Measurements from ENCODE around the gene SULT4A1.
"Not testable (repeated sequence)": the region's sequence is repeated elsewhere in the genome, so short reads cannot be mapped to it uniquely, and the experiment has no call there.

Gene SULT4A1

GRCh38 chr22:43881091-43882061, 19.1 kb upstream of the SULT4A1 start:
- peak; percentile 20 for DNase-seq
- H3K36me3 Mint-ChIP-seq (ENCODE audit: low read depth): no peaks in the 10 kb centered on the region

GRCh38 chr22:43880541-43880991, 18.3 kb upstream of the SULT4A1 start:
- Mint-ChIP-seq H3K4me3 (no peak overlapping the region), H3K36me3 (ENCODE audit: low read depth) (no peaks in the 10 kb centered on the region), H3K27me3 (peaks cover 49% of the 10 kb centered on the region), H3K27ac (no peak overlapping the region), H3K4me1 (ENCODE audit: low read depth) (no peaks in the 10 kb centered on the region), H3K9me3 (no peaks in the 10 kb centered on the region)
- DNase-seq: no peak

More at GRCh38 chr22:43881091-43882061, 19.1 kb upstream of the SULT4A1 start:
- Mint-ChIP-seq H3K4me3 (no peak overlapping the region), H3K27me3 (peaks cover 46% of the 10 kb centered on the region), H3K9me3 (no peaks in the 10 kb centered on the region), H3K4me1 (ENCODE audit: low read depth) (no peaks in the 10 kb centered on the region), H3K27ac (no peak overlapping the region)

- no peaks in the 10 kb centered on the region for H3K9me3 Mint-ChIP-seq
- H3K4me3 Mint-ChIP-seq: no peak overlapping the region
- H3K36me3 Mint-ChIP-seq (ENCODE audit: low read depth): no peaks in the 10 kb centered on the region
- H3K27me3 Mint-ChIP-seq: peaks cover 51% of the 10 kb centered on the region
- H3K27ac Mint-ChIP-seq: no peak overlapping the region
- DNase-seq: no peak
- H3K4me1 Mint-ChIP-seq (ENCODE audit: low read depth): no peaks in the 10 kb centered on the region
Observed at GRCh38 chr22:43879901-43880540, 17.7 kb upstream of the SULT4A1 start.

- H3K27ac Mint-ChIP-seq: no peak overlapping the region
- H3K27me3 Mint-ChIP-seq: peaks cover 54% of the 10 kb centered on the region
- H3K4me1 Mint-ChIP-seq (ENCODE audit: low read depth): no peaks in the 10 kb centered on the region
- no peaks in the 10 kb centered on the region for H3K9me3 Mint-ChIP-seq
- H3K36me3 Mint-ChIP-seq (ENCODE audit: low read depth): no peaks in the 10 kb centered on the region
- H3K4me3 Mint-ChIP-seq: no peak overlapping the region
- DNase-seq: no peak
Observed at GRCh38 chr22:43878831-43879550, 16.7 kb upstream of the SULT4A1 start.

GRCh38 chr22:43878079-43878795, 15.9 kb upstream of the SULT4A1 start:
- H3K27me3 Mint-ChIP-seq: peaks cover 57% of the 10 kb centered on the region

GRCh38 chr22:43876866-43877509, 14.7 kb upstream of the SULT4A1 start:
- no peak overlapping the region for H3K27ac Mint-ChIP-seq
- H3K4me1 Mint-ChIP-seq (ENCODE audit: low read depth): no peaks in the 10 kb centered on the region
- no peaks in the 10 kb centered on the region for H3K9me3 Mint-ChIP-seq
- peaks cover 52% of the 10 kb centered on the region for H3K27me3 Mint-ChIP-seq
- no peak for DNase-seq
- H3K36me3 Mint-ChIP-seq (ENCODE audit: low read depth): no peaks in the 10 kb centered on the region
- no peak overlapping the region for H3K4me3 Mint-ChIP-seq

More at GRCh38 chr22:43878079-43878795, 15.9 kb upstream of the SULT4A1 start:
- Mint-ChIP-seq H3K4me1 (ENCODE audit: low read depth) (no peaks in the 10 kb centered on the region), H3K36me3 (ENCODE audit: low read depth) (no peaks in the 10 kb centered on the region), H3K4me3 (no peak overlapping the region), H3K9me3 (no peaks in the 10 kb centered on the region), H3K27ac (no peak overlapping the region)
- no peak for DNase-seq

- peaks cover 32% of the 10 kb centered on the region for H3K27me3 Mint-ChIP-seq
- no peak for DNase-seq
- H3K27ac Mint-ChIP-seq: no peak overlapping the region
- H3K4me1 Mint-ChIP-seq (ENCODE audit: low read depth): no peaks in the 10 kb centered on the region
- H3K36me3 Mint-ChIP-seq (ENCODE audit: low read depth): no peaks in the 10 kb centered on the region
- no peak overlapping the region for H3K4me3 Mint-ChIP-seq
- H3K9me3 Mint-ChIP-seq: peaks cover 1% of the 10 kb centered on the region
Observed at GRCh38 chr22:43869799-43870198, 7.5 kb upstream of the SULT4A1 start.

GRCh38 chr22:43869001-43869400, 6.7 kb upstream of the SULT4A1 start:
- H3K27ac Mint-ChIP-seq; H3K4me3 Mint-ChIP-seq; H3K36me3 Mint-ChIP-seq (ENCODE audit: low read depth); H3K9me3 Mint-ChIP-seq; H3K4me1 Mint-ChIP-seq (ENCODE audit: low read depth); DNase-seq: not testable (repeated sequence)
- H3K27me3 Mint-ChIP-seq: peaks cover 34% of the 10 kb centered on the region

GRCh38 chr22:43867839-43868635, 5.7 kb upstream of the SULT4A1 start:
- no peak overlapping the region for H3K27ac Mint-ChIP-seq
- no peak for DNase-seq
- H3K27me3 Mint-ChIP-seq: peaks cover 40% of the 10 kb centered on the region

GRCh38 chr22:43862882-43863202, 529 bp upstream of the SULT4A1 start:
- Mint-ChIP-seq H3K4me3 (peak overlapping the region; percentile 15), H3K4me1 (ENCODE audit: low read depth) (peaks cover 9% of the 10 kb centered on the region), H3K36me3 (ENCODE audit: low read depth) (no peaks in the 10 kb centered on the region), H3K27ac (no peak overlapping the region), H3K27me3 (peaks cover 75% of the 10 kb centered on the region), H3K9me3 (no peaks in the 10 kb centered on the region)
- no peak for DNase-seq

More at GRCh38 chr22:43867839-43868635, 5.7 kb upstream of the SULT4A1 start:
- Mint-ChIP-seq H3K36me3 (ENCODE audit: low read depth) (no peaks in the 10 kb centered on the region), H3K4me1 (ENCODE audit: low read depth) (no peaks in the 10 kb centered on the region), H3K4me3 (no peak overlapping the region), H3K9me3 (peaks cover 1% of the 10 kb centered on the region)

GRCh38 chr22:43861529-43861928, 784 bp downstream of the SULT4A1 start:
- Mint-ChIP-seq H3K4me3 (no peak overlapping the region), H3K9me3 (peaks cover 9% of the 10 kb centered on the region), H3K4me1 (ENCODE audit: low read depth) (peaks cover 9% of the 10 kb centered on the region), H3K36me3 (ENCODE audit: low read depth) (no peaks in the 10 kb centered on the region), H3K27ac (no peak overlapping the region), H3K27me3 (peaks cover 82% of the 10 kb centered on the region)
- DNase-seq: no peak

- H3K4me3 Mint-ChIP-seq: no peak overlapping the region
- no peaks in the 10 kb centered on the region for H3K36me3 Mint-ChIP-seq (ENCODE audit: low read depth)
- DNase-seq: no peak
- H3K9me3 Mint-ChIP-seq: peaks cover 12% of the 10 kb centered on the region
- H3K27ac Mint-ChIP-seq: no peak overlapping the region
- H3K27me3 Mint-ChIP-seq: peaks cover 82% of the 10 kb centered on the region
- H3K4me1 Mint-ChIP-seq (ENCODE audit: low read depth): peaks cover 9% of the 10 kb centered on the region
Observed at GRCh38 chr22:43860831-43861230, 1.5 kb downstream of the SULT4A1 start.

- DNase-seq: no peak
- peaks cover 9% of the 10 kb centered on the region for H3K4me1 Mint-ChIP-seq (ENCODE audit: low read depth)
- H3K9me3 Mint-ChIP-seq: peaks cover 12% of the 10 kb centered on the region
- no peaks in the 10 kb centered on the region for H3K36me3 Mint-ChIP-seq (ENCODE audit: low read depth)
- H3K27ac Mint-ChIP-seq: no peak overlapping the region
- peaks cover 80% of the 10 kb centered on the region for H3K27me3 Mint-ChIP-seq
- H3K4me3 Mint-ChIP-seq: no peak overlapping the region
Observed at GRCh38 chr22:43860126-43860525, 2.2 kb downstream of the SULT4A1 start.

Data from activated T-cell treated with anti-CD3 and anti-CD28 coated beads, Interleukin-2, amount 50 U/mL, for 24 hours (primary cell).